Osteocyte (in vitro differentiated cells): ENCODE data around the gene STK32A. TPM values are rescaled to one million over a fixed set of nuclear protein-coding genes. Genes with fewer than 3 reads are reported as not detected.

Source experiments
- DNase-seq: peaks from one replicate; pipeline ENCODE4 v3.0.0; 2021; ENCODE audit warnings: mixed read lengths; ENCODE audit not compliant: unreplicated experiment; ENCODE audit errors: extremely low spot score
- H3K27ac Mint-ChIP-seq: one replicate; pipeline ENCODE4 v1.8.0; 2021; ENCODE audit warnings: mild to moderate bottlenecking, mixed read lengths; ENCODE audit not compliant: unreplicated experiment
- H3K27me3 Mint-ChIP-seq: one replicate; pipeline ENCODE4 v1.8.0; 2021; ENCODE audit warnings: mixed read lengths; ENCODE audit not compliant: unreplicated experiment
- H3K36me3 Mint-ChIP-seq: one replicate; pipeline ENCODE4 v1.8.0; 2021; ENCODE audit warnings: mixed read lengths; ENCODE audit not compliant: unreplicated experiment
- H3K4me1 Mint-ChIP-seq: one replicate; pipeline ENCODE4 v1.8.0; 2021; ENCODE audit warnings: mixed read lengths; ENCODE audit not compliant: unreplicated experiment
- H3K4me3 Mint-ChIP-seq: one replicate; pipeline ENCODE4 v1.8.0; 2021; ENCODE audit warnings: mild to moderate bottlenecking, moderate library complexity, mixed read lengths; ENCODE audit not compliant: unreplicated experiment
- H3K9me3 Mint-ChIP-seq: one replicate; pipeline ENCODE4 v1.8.0; 2021; ENCODE audit warnings: mixed read lengths; ENCODE audit not compliant: unreplicated experiment
- total RNA-seq: library from RNA; stranded (reverse); gene quantifications from 2 replicates; pipeline ENCODE4 v1.2.1, GENCODE V29; 2021
- TF ChIP-seq, protein P1 (sequence below): fragments of 200-600 bp; sonication (generic); IDR thresholded peaks from 2 replicates; pipeline ENCODE4 v1.5.0; 2021; ENCODE audit warnings: antibody characterized with exemption, mild to moderate bottlenecking, moderate library complexity

STK32A gene
- total RNA-seq, 1 donor from 2014 or later: not detected

- H3K27me3 Mint-ChIP-seq: peaks cover 34% of the 10 kb centered on the region
These were observed 55.4 kb downstream of the STK32A start for GRCh38 chr5:147290261-147290660.

GRCh38 chr5:147303251-147303650 lies 68.4 kb downstream of the STK32A start:
- no peak for DNase-seq
- Mint-ChIP-seq H3K27me3 (peaks cover 31% of the 10 kb centered on the region), H3K36me3 (no peaks in the 10 kb centered on the region), H3K4me1 (no peaks in the 10 kb centered on the region), H3K4me3 (no peak overlapping the region), H3K9me3 (no peaks in the 10 kb centered on the region), H3K27ac (no peak overlapping the region)
- TF ChIP-seq, protein P1, sequence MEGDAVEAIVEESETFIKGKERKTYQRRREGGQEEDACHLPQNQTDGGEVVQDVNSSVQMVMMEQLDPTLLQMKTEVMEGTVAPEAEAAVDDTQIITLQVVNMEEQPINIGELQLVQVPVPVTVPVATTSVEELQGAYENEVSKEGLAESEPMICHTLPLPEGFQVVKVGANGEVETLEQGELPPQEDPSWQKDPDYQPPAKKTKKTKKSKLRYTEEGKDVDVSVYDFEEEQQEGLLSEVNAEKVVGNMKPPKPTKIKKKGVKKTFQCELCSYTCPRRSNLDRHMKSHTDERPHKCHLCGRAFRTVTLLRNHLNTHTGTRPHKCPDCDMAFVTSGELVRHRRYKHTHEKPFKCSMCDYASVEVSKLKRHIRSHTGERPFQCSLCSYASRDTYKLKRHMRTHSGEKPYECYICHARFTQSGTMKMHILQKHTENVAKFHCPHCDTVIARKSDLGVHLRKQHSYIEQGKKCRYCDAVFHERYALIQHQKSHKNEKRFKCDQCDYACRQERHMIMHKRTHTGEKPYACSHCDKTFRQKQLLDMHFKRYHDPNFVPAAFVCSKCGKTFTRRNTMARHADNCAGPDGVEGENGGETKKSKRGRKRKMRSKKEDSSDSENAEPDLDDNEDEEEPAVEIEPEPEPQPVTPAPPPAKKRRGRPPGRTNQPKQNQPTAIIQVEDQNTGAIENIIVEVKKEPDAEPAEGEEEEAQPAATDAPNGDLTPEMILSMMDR: no peak

More at GRCh38 chr5:147290261-147290660, 55.4 kb downstream of the STK32A start:
- no peak overlapping the region for H3K27ac Mint-ChIP-seq
- DNase-seq: no peak
- no peaks in the 10 kb centered on the region for H3K36me3 Mint-ChIP-seq
- H3K4me1 Mint-ChIP-seq: no peaks in the 10 kb centered on the region
- TF ChIP-seq, protein P1: no peak
- no peak overlapping the region for H3K4me3 Mint-ChIP-seq
- H3K9me3 Mint-ChIP-seq: no peaks in the 10 kb centered on the region

- Mint-ChIP-seq H3K4me1 (no peaks in the 10 kb centered on the region), H3K27me3 (peaks cover 27% of the 10 kb centered on the region), H3K27ac (no peak overlapping the region), H3K36me3 (no peaks in the 10 kb centered on the region), H3K9me3 (no peaks in the 10 kb centered on the region), H3K4me3 (no peak overlapping the region)
- TF ChIP-seq, protein P1: no peak
- DNase-seq: no peak
These were observed 69.2 kb downstream of the STK32A start for GRCh38 chr5:147303976-147304375.

DNA sequence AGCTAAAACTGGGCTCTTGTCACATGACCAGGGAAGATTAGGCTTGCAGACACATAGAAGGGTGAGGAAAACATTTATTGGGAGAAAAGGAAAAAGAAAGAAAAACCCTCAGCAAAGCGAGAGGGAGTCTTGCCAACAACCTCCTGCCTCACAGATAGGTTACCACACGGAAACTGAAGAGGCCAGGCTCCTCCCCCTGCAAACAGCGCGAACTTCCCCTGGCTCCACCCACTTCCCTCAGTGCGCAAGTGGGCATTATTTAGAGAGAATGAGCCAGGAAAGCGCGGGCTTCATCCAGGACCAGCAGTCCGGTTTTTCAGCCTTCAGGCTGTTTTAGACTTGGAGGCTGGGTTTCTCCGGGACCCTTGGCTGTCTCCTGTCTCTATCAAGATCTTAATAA lies 70.3 kb downstream of the STK32A start:
- H3K27ac Mint-ChIP-seq: no peak overlapping the region
- no peaks in the 10 kb centered on the region for H3K36me3 Mint-ChIP-seq
- H3K27me3 Mint-ChIP-seq: peaks cover 28% of the 10 kb centered on the region
- no peaks in the 10 kb centered on the region for H3K9me3 Mint-ChIP-seq
- TF ChIP-seq, protein P1: no peak
- no peak overlapping the region for H3K4me3 Mint-ChIP-seq
- H3K4me1 Mint-ChIP-seq: peaks cover 2% of the 10 kb centered on the region
- no peak for DNase-seq

DNA sequence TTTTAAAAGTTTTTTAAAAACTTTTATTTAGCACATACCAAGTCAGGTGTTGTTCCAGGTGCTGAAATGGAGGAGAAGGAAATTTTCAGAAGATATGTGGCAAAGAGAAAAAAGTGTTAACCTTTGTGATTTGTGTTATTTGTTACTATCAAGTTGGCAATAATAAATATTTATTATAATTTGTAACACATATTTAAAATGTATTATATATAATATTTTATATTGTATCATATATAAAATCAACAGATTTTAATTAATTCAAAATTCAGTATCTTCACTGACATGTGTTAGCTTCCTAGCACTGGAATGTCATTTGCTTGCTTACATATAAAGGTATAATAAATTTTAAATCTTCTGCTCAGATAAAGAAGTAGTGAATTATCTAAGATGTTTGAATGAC lies 71.5 kb downstream of the STK32A start:
- Mint-ChIP-seq H3K27ac (no peak overlapping the region), H3K4me3 (no peak overlapping the region), H3K4me1 (peaks cover 8% of the 10 kb centered on the region), H3K27me3 (peaks cover 22% of the 10 kb centered on the region), H3K36me3 (no peaks in the 10 kb centered on the region), H3K9me3 (no peaks in the 10 kb centered on the region)
- no peak for DNase-seq
- TF ChIP-seq, protein P1: no peak
